Duodenal mucosa (tissue), 2 donors: ENCODE data around the gene WHRN.

Experiments
- H3K27ac ChIP-seq: one replicate; pipeline ENCODE4 v1.7.0; 2013; ENCODE audit warnings: low read depth, low read length
- H3K27me3 ChIP-seq, 2 donors: one replicate each; pipeline ENCODE4 v1.7.0; 2013; ENCODE audit warnings: low read length in 2 of 2, control low read depth in 1 of 2; ENCODE audit not compliant: insufficient read depth in 2 of 2, control insufficient read depth in 1 of 2
- H3K36me3 ChIP-seq, 2 donors: one replicate each; pipeline ENCODE4 v1.7.0; 2013; ENCODE audit warnings: low read length in 2 of 2, control low read depth in 1 of 2; ENCODE audit not compliant: insufficient read depth in 2 of 2, control insufficient read depth in 1 of 2
- H3K4me1 ChIP-seq, 2 donors: one replicate each; pipeline ENCODE4 v1.7.0; 2013; ENCODE audit warnings: low read length in 2 of 2, control low read depth in 1 of 2; ENCODE audit not compliant: insufficient read depth in 2 of 2, control insufficient read depth in 1 of 2
- H3K4me3 ChIP-seq, 2 donors: one replicate each; pipeline ENCODE4 v1.7.0; 2013; ENCODE audit warnings: low read length in 2 of 2, low read depth in 1 of 2
- H3K9ac ChIP-seq, 2 donors: one replicate each; pipeline ENCODE4 v1.7.0; 2013; ENCODE audit warnings: low read length in 2 of 2, low read depth in 1 of 2
- H3K9me3 ChIP-seq, 2 donors: one replicate each; pipeline ENCODE4 v1.7.0; 2013; ENCODE audit warnings: low read length in 2 of 2, control low read depth in 1 of 2; ENCODE audit not compliant: control insufficient read depth in 1 of 2

The WHRN gene

GRCh38 chr9:114465417-114465816 lies 39.9 kb downstream of the WHRN start:
- no peaks in the 10 kb centered on the region for H3K4me1 ChIP-seq
- H3K9ac ChIP-seq, result no peak overlapping the region
- H3K4me3 ChIP-seq, result no peak overlapping the region
- peaks cover 4 to 13% of the 10 kb centered on the region in 2 donors for H3K36me3 ChIP-seq
- H3K27me3 ChIP-seq, result no peaks in the 10 kb centered on the region
- H3K9me3 ChIP-seq, result no peaks in the 10 kb centered on the region
- no peak overlapping the region for H3K27ac ChIP-seq

- Histone ChIP-seq H3K9ac (no peak overlapping the region), H3K4me3 (no peak overlapping the region), H3K9me3 (no peaks in the 10 kb centered on the region), H3K27ac (no peak overlapping the region), H3K4me1 (no peaks in the 10 kb centered on the region), H3K27me3 (no peaks in the 10 kb centered on the region), H3K36me3 (peaks cover 4 to 11% of the 10 kb centered on the region in 2 donors)
These were observed 40.8 kb downstream of the WHRN start for GRCh38 chr9:114464281-114465051.

GRCh38 chr9:114462791-114463190 lies 42.5 kb downstream of the WHRN start:
- Histone ChIP-seq H3K27me3 (no peaks in the 10 kb centered on the region), H3K9me3 (no peaks in the 10 kb centered on the region), H3K4me3 (no peak overlapping the region), H3K9ac (no peak overlapping the region), H3K27ac (no peak overlapping the region), H3K36me3 (peaks cover 4 to 7% of the 10 kb centered on the region in 2 donors), H3K4me1 (no peaks in the 10 kb centered on the region)

GRCh38 chr9:114461468-114461867 lies 43.8 kb downstream of the WHRN start:
- Histone ChIP-seq H3K4me1 (no peaks in the 10 kb centered on the region), H3K9ac (no peak overlapping the region), H3K27me3 (no peaks in the 10 kb centered on the region), H3K9me3 (no peaks in the 10 kb centered on the region), H3K36me3 (peaks cover 4 to 7% of the 10 kb centered on the region in 2 donors), H3K4me3 (no peak overlapping the region), H3K27ac (no peak overlapping the region)

GRCh38 chr9:114460513-114461199 lies 44.6 kb downstream of the WHRN start:
- Histone ChIP-seq H3K4me1 (no peaks in the 10 kb centered on the region), H3K9me3 (no peaks in the 10 kb centered on the region), H3K27ac (no peak overlapping the region), H3K4me3 (no peak overlapping the region), H3K27me3 (no peaks in the 10 kb centered on the region), H3K9ac (no peak overlapping the region), H3K36me3 (peaks cover 4 to 7% of the 10 kb centered on the region in 2 donors)

- Histone ChIP-seq H3K27ac (no peak overlapping the region), H3K4me1 (no peaks in the 10 kb centered on the region), H3K36me3 (no peaks in the 10 kb centered on the region), H3K4me3 (no peak overlapping the region), H3K27me3 (no peaks in the 10 kb centered on the region), H3K9ac (no peak overlapping the region), H3K9me3 (no peaks in the 10 kb centered on the region)
These were observed 45.8 kb downstream of the WHRN start for GRCh38 chr9:114459464-114459863.

- no peaks in the 10 kb centered on the region for H3K36me3 ChIP-seq
- no peak overlapping the region for H3K27ac ChIP-seq
- H3K9me3 ChIP-seq, result peaks cover 0 to 2% of the 10 kb centered on the region in 2 donors
- H3K4me3 ChIP-seq, result no peak overlapping the region
- H3K4me1 ChIP-seq, result peaks cover 9 to 11% of the 10 kb centered on the region in 2 donors
- H3K9ac ChIP-seq, result no peak overlapping the region
- H3K27me3 ChIP-seq, result no peaks in the 10 kb centered on the region
These were observed 48.3 kb downstream of the WHRN start for GRCh38 chr9:114456929-114457328.

GRCh38 chr9:114454652-114455051 lies 50.6 kb downstream of the WHRN start:
- Histone ChIP-seq H3K27me3 (no peaks in the 10 kb centered on the region), H3K4me1 (peaks cover 11 to 15% of the 10 kb centered on the region in 2 donors), H3K27ac (no peak overlapping the region), H3K4me3 (no peak overlapping the region), H3K9me3 (peaks cover 0 to 2% of the 10 kb centered on the region in 2 donors), H3K9ac (no peak overlapping the region), H3K36me3 (no peaks in the 10 kb centered on the region)

- Histone ChIP-seq H3K36me3 (no peaks in the 10 kb centered on the region), H3K4me1 (peaks cover 11 to 15% of the 10 kb centered on the region in 2 donors), H3K27me3 (no peaks in the 10 kb centered on the region), H3K4me3 (no peak overlapping the region), H3K27ac (peak overlapping the region; percentile 34), H3K9ac (no peak overlapping the region), H3K9me3 (peaks cover 0 to 2% of the 10 kb centered on the region in 2 donors)
These were observed 52.8 kb downstream of the WHRN start for GRCh38 chr9:114452219-114453165.

GRCh38 chr9:114451707-114452031 lies 53.6 kb downstream of the WHRN start:
- peaks cover 0 to 2% of the 10 kb centered on the region in 2 donors for H3K9me3 ChIP-seq
- H3K4me3 ChIP-seq, result no peak overlapping the region
- no peak overlapping the region for H3K9ac ChIP-seq
- peaks cover 11 to 15% of the 10 kb centered on the region in 2 donors for H3K4me1 ChIP-seq
- H3K27ac ChIP-seq, result no peak overlapping the region
- no peaks in the 10 kb centered on the region for H3K27me3 ChIP-seq
- H3K36me3 ChIP-seq, result no peaks in the 10 kb centered on the region
